Amniotic stem cell (primary cell): Measurements from ENCODE around the gene SFSWAP.
"Not testable (repeated sequence)": the region's sequence is repeated elsewhere in the genome, so short reads cannot be mapped to it uniquely, and the experiment has no call there.

Experiments
- DNase-seq: peaks from one replicate; lab custom pipeline; 2025; lab: John Stamatoyannopoulos, UW

Gene SFSWAP

GRCh38 chr12:131679816-131680215, 31.1 kb upstream of the SFSWAP start:
- not testable (repeated sequence) for DNase-seq

GRCh38 chr12:131680392-131681256, 30.3 kb upstream of the SFSWAP start:
- DNase-seq, result not testable (repeated sequence)

GRCh38 chr12:131681257-131681620, 29.7 kb upstream of the SFSWAP start:
- DNase-seq, result no peak

GRCh38 chr12:131681746-131682509, 29.0 kb upstream of the SFSWAP start:
- DNase-seq, result not testable (repeated sequence)

GRCh38 chr12:131682510-131682895, 28.4 kb upstream of the SFSWAP start:
- no peak for DNase-seq

GRCh38 chr12:131683266-131684014, 27.4 kb upstream of the SFSWAP start:
- DNase-seq, result no peak

GRCh38 chr12:131684015-131684725, 26.7 kb upstream of the SFSWAP start:
- no peak for DNase-seq

GRCh38 chr12:131687346-131688125, 23.4 kb upstream of the SFSWAP start:
- DNase-seq, result no peak

GRCh38 chr12:131688131-131688844, 22.6 kb upstream of the SFSWAP start:
- no peak for DNase-seq

GRCh38 chr12:131688845-131689154, 22.1 kb upstream of the SFSWAP start:
- DNase-seq, result no peak

GRCh38 chr12:131690320-131690719, 20.6 kb upstream of the SFSWAP start:
- DNase-seq, result no peak

- DNase-seq, result no peak
Observed at GRCh38 chr12:131692431-131692830, 18.5 kb upstream of the SFSWAP start.

GRCh38 chr12:131693149-131693548, 17.7 kb upstream of the SFSWAP start:
- no peak for DNase-seq

GRCh38 chr12:131694116-131694838, 16.6 kb upstream of the SFSWAP start:
- no peak for DNase-seq

GRCh38 chr12:131695968-131696367, 14.9 kb upstream of the SFSWAP start:
- DNase-seq, result no peak

GRCh38 chr12:131698286-131698685, 12.6 kb upstream of the SFSWAP start:
- no peak for DNase-seq

GRCh38 chr12:131699434-131699833, 11.5 kb upstream of the SFSWAP start:
- DNase-seq, result no peak

- no peak for DNase-seq
Observed at GRCh38 chr12:131700271-131700670, 10.6 kb upstream of the SFSWAP start.

- DNase-seq, result no peak
Observed at GRCh38 chr12:131701705-131702572, 9.0 kb upstream of the SFSWAP start.
